ENCODE results near the gene REPS1. TPM values are rescaled to one million over a fixed set of nuclear protein-coding genes. Genes with fewer than 3 reads are reported as not detected.

REPS1 gene
- total RNA-seq, 1 experiment from 2014 or later = 63.4 TPM

- Histone ChIP-seq H3K9me3 (ENCODE audit: low read depth, low read length, poor library complexity, severe bottlenecking) (no peaks in the 10 kb centered on the region), H3K27ac (ENCODE audit: low read depth, low read length, poor library complexity, severe bottlenecking) (no peak overlapping the region), H3K4me1 (ENCODE audit: insufficient read depth, low read length, poor library complexity, severe bottlenecking) (no peaks in the 10 kb centered on the region), H3K36me3 (ENCODE audit: insufficient read depth, low read length, poor library complexity, severe bottlenecking) (no peaks in the 10 kb centered on the region), H3K27me3 (replicated peaks; ENCODE audit: insufficient read depth, low read depth, low read length, poor library complexity) (no peaks in the 10 kb centered on the region), H3K4me3 (ENCODE audit: low read depth, low read length, poor library complexity, severe bottlenecking) (no peak overlapping the region)
- BruUV-seq (replicated peaks) = no TSS peak
- no peak for TF ChIP-seq EZH2 (IDR thresholded peaks at IDR 0.05; ENCODE audit: borderline replicate concordance, low read depth, low read length, poor library complexity, severe bottlenecking)
- TF ChIP-seq, protein P1, sequence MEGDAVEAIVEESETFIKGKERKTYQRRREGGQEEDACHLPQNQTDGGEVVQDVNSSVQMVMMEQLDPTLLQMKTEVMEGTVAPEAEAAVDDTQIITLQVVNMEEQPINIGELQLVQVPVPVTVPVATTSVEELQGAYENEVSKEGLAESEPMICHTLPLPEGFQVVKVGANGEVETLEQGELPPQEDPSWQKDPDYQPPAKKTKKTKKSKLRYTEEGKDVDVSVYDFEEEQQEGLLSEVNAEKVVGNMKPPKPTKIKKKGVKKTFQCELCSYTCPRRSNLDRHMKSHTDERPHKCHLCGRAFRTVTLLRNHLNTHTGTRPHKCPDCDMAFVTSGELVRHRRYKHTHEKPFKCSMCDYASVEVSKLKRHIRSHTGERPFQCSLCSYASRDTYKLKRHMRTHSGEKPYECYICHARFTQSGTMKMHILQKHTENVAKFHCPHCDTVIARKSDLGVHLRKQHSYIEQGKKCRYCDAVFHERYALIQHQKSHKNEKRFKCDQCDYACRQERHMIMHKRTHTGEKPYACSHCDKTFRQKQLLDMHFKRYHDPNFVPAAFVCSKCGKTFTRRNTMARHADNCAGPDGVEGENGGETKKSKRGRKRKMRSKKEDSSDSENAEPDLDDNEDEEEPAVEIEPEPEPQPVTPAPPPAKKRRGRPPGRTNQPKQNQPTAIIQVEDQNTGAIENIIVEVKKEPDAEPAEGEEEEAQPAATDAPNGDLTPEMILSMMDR (conservative IDR thresholded peaks at IDR 0.05; ENCODE audit: low read depth, low read length) = no peak
- no peak for DNase-seq (ENCODE audit: low spot score)
- ChIA-PET POLR2A (ENCODE audit: low non-redundant PET) (no interaction called here), CTCF (no interaction called here)
- intact Hi-C loops (cut with micrococcal nuclease; ENCODE audit: unreplicated experiment) = no loop called here
Measured at GRCh38 chr6:139007428-139007827, 19.4 kb upstream of the REPS1 start.

DNA sequence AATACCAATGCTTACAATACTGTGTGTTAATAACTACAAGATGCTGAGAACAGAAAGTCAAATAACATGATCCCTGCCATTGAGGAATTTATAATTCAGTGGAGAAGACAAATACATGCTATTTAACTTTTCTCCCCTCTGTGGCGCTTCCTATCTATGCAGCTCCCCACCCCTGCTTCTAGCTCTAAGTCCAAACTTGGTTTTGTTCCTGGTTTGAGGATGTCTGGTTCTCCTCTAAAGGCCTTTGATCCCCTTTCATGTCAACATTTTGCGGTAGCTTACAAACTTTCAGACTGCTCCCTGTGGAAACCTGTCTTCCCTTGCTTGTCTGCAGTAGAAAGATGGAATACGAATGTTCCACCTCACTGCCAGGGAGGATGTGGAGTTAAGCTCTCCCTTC, 18.4 kb upstream of the REPS1 start:
- intact Hi-C loops (cut with micrococcal nuclease; ENCODE audit: unreplicated experiment) = no loop called here
- POLR2A ChIA-PET (ENCODE audit: low non-redundant PET) = interaction anchor here (0.7 kb wide), 1 partner anchor 68 kb away, joined by 3 read pairs; no protein-coding TSS in a partner anchor

DNA sequence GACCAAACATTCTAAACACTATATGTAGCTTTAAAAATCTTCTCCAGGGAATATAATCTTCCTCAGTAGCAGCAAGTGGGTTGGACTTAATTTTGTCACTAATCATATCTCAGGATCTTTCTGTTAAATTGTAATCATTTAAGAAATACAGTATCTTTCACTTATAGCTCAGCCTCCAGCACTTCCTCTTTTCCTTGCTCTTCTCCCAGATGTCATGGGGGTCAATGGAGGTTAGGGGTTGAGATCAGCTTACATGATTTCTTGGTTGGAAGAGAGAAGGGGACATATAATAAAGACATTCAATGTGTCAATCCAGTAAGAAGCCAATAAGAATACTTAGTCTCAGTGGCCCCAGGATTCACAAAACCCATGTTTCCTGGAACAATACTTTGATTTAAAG, 15.7 kb upstream of the REPS1 start:
- H3K27me3 ChIP-seq (replicated peaks; ENCODE audit: insufficient read depth, low read depth, low read length, poor library complexity) = no peaks in the 10 kb centered on the region
- no peaks in the 10 kb centered on the region for H3K9me3 ChIP-seq (ENCODE audit: low read depth, low read length, poor library complexity, severe bottlenecking)
- DNase-seq (ENCODE audit: low spot score) = no peak
- CTCF ChIA-PET = no interaction called here
- no peak overlapping the region for H3K27ac ChIP-seq (ENCODE audit: low read depth, low read length, poor library complexity, severe bottlenecking)
- intact Hi-C loops (cut with micrococcal nuclease; ENCODE audit: unreplicated experiment) = no loop called here
- no peaks in the 10 kb centered on the region for H3K4me1 ChIP-seq (ENCODE audit: insufficient read depth, low read length, poor library complexity, severe bottlenecking)
- H3K36me3 ChIP-seq (ENCODE audit: insufficient read depth, low read length, poor library complexity, severe bottlenecking) = no peaks in the 10 kb centered on the region
- BruUV-seq (replicated peaks) = no TSS peak
- POLR2A ChIA-PET (ENCODE audit: low non-redundant PET) = no interaction called here
- no peak for TF ChIP-seq EZH2 (IDR thresholded peaks at IDR 0.05; ENCODE audit: borderline replicate concordance, low read depth, low read length, poor library complexity, severe bottlenecking)
- H3K4me3 ChIP-seq (ENCODE audit: low read depth, low read length, poor library complexity, severe bottlenecking) = no peak overlapping the region

More for the DNA sequence above, 18.4 kb upstream of the REPS1 start:
- no peak overlapping the region for H3K27ac ChIP-seq (ENCODE audit: low read depth, low read length, poor library complexity, severe bottlenecking)
- no peaks in the 10 kb centered on the region for H3K36me3 ChIP-seq (ENCODE audit: insufficient read depth, low read length, poor library complexity, severe bottlenecking)
- H3K4me1 ChIP-seq (ENCODE audit: insufficient read depth, low read length, poor library complexity, severe bottlenecking) = no peaks in the 10 kb centered on the region
- no peaks in the 10 kb centered on the region for H3K9me3 ChIP-seq (ENCODE audit: low read depth, low read length, poor library complexity, severe bottlenecking)
- H3K4me3 ChIP-seq (ENCODE audit: low read depth, low read length, poor library complexity, severe bottlenecking) = no peak overlapping the region
- H3K27me3 ChIP-seq (replicated peaks; ENCODE audit: insufficient read depth, low read depth, low read length, poor library complexity) = no peaks in the 10 kb centered on the region
- TF ChIP-seq, protein P1 (conservative IDR thresholded peaks at IDR 0.05; ENCODE audit: low read depth, low read length) = no peak
- TF ChIP-seq EZH2 (IDR thresholded peaks at IDR 0.05; ENCODE audit: borderline replicate concordance, low read depth, low read length, poor library complexity, severe bottlenecking) = no peak
- CTCF ChIA-PET = no interaction called here
- no TSS peak for BruUV-seq (replicated peaks)
- no peak for DNase-seq (ENCODE audit: low spot score)

- no peak for TF ChIP-seq EZH2 (IDR thresholded peaks at IDR 0.05; ENCODE audit: borderline replicate concordance, low read depth, low read length, poor library complexity, severe bottlenecking)
- no TSS peak for BruUV-seq (replicated peaks)
- intact Hi-C loops (cut with micrococcal nuclease; ENCODE audit: unreplicated experiment) = no loop called here
- ChIA-PET CTCF (no interaction called here), POLR2A (ENCODE audit: low non-redundant PET) (no interaction called here)
- H3K4me1 ChIP-seq (ENCODE audit: insufficient read depth, low read length, poor library complexity, severe bottlenecking) = no peaks in the 10 kb centered on the region
- no peaks in the 10 kb centered on the region for H3K9me3 ChIP-seq (ENCODE audit: low read depth, low read length, poor library complexity, severe bottlenecking)
- no peak overlapping the region for H3K27ac ChIP-seq (ENCODE audit: low read depth, low read length, poor library complexity, severe bottlenecking)
- no peaks in the 10 kb centered on the region for H3K36me3 ChIP-seq (ENCODE audit: insufficient read depth, low read length, poor library complexity, severe bottlenecking)
- H3K27me3 ChIP-seq (replicated peaks; ENCODE audit: insufficient read depth, low read depth, low read length, poor library complexity) = no peaks in the 10 kb centered on the region
- H3K4me3 ChIP-seq (ENCODE audit: low read depth, low read length, poor library complexity, severe bottlenecking) = no peak overlapping the region
- DNase-seq (ENCODE audit: low spot score) = no peak
Measured at GRCh38 chr6:138999949-139000725, 12.1 kb upstream of the REPS1 start.
